HT1080 (cell line): ENCODE measurements around the gene FGG. TPM values are rescaled to one million over a fixed set of nuclear protein-coding genes. Genes with fewer than 3 reads are reported as not detected.
A peak's percentile ranks its signal among the peaks of the same experiment; 100 is the strongest.

Experiments
- DNase-seq: peaks from one replicate; pipeline ENCODE4 v3.0.0-alpha.2; 2015; ENCODE audit warnings: low read depth
- total RNA-seq: library from RNA; depleted of rRNA; stranded (reverse); fragments of >200 nt; shearing (Covaris generic); gene quantifications from 2 replicates; pipeline ENCODE4 v1.2.3, GENCODE V29; 2014

The FGG gene
- total RNA-seq, 1 experiment from 2014 or later: 0.11 TPM

DNA sequence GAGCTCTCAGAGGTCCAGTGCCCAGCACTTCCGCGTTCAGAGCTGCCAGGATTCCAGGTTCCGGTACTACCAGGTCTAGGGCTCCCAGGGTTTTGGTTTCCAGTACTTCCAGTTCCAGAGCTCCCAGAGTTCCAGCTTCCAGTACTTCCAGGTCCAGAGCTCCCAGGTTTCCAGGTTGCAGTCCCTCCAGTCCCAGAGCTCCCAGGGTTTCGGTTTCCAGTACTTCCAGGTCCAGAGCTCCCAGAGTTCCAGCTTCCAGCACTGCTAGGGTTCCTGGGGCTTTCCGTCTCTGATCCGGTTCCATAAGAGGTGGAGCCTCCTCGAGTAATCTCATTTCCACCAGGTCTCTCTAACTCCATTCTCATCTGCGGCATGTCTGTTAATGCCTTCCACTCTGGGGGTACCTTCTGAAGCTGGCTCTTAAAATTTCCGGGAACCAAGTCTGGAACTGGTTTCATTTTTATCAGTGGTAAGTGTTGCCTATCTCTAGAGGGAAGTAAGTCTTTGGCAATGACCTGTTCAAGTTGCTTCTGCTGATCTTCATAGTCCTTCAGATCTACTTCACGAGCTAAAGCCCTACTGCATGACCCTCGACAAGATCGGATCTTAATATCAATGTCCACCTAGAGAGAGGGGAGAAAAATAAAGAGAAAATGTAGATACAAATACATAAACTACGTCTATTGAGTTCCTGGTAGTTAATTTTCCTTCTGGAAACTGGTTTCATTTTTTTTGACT, 26.0 kb downstream of the FGG start:
- DNase-seq: no peak

DNA sequence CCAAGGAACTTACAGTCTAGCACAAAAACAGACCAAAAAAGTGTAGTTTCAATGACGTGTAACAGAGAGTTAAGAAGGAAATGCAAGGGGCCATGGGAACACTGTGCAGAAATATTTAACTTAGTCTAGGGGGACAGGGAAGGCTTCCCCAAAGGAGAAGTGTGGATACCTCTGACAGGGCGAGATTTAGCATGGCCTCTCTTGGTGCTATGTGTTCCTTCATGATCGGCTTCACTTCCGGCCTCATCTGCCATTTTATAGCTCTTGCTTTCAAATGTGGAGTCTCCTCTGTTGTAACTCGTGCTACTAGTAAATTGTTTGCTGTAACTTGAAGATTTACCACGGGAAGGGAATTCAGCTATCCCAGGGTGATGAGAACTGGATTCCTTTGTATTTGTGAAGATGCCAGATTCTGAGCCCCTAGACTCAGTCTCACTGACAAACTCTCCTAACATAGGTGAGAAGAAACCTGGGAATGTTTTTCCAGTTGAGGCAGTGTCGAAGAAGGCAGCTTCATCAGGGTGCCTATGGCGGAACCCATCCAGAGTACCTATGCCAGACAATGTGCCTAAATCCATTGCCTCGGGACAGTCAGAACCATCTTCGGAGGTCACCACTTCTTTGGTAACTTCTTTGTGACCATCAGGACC, 27.0 kb downstream of the FGG start:
- no peak for DNase-seq

DNA sequence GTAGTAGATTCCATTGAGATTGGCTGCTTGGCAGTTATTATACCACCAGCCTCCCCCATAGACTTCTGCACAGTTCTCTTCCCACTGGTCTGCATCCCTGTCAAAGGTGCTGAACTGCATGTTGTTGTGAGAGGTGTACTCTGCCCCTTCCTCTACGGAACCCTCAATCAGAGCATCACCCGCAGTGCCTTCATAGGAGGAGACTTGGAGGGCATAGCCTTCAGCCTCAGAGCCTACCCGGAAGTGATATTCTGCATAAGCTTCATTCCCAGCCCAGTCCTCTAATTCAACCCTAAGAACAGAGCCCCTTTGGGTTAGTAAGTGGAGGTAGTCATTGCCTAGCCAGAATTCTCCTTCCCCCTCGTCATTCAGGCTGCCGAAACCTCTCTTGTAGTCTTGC, 28.2 kb downstream of the FGG start:
- no peak for DNase-seq

DNA sequence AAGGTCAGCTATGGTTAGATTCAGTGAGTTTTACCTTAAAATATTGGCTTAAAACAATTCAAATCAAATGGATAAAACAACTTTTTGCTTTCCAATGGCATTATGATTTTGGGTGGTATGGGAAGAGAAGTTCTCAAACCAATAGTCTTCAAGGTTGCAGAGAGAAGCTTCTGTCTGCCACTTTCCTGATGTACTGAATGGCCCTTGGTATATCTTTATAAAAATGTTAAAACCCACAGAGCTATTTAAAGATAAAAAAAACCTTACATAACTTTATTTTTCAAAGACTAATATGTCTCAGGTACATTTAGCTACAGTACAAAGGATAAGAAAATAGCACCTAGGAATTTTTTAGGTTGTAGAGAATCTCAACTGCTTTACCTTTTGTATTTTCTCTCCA, 28.8 kb downstream of the FGG start:
- no peak for DNase-seq

DNA sequence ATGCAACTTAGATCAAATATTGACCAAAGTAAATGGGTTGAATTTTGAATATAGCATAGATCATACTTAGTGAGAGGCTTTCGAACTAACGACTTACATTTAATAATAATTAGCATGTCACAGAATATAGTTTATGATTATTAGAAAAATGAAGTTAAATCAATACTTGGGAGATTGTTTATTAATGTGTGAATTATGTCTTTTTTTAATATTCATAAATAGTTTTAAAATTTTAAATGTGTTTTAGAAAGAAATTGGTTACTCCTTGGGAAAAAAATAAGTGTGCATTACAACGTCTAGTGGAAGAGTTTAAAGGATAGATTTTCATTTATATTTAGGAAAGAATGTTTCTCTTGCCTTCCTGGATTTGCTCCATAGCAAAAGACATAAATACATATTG, 29.2 kb downstream of the FGG start:
- no peak for DNase-seq

DNA sequence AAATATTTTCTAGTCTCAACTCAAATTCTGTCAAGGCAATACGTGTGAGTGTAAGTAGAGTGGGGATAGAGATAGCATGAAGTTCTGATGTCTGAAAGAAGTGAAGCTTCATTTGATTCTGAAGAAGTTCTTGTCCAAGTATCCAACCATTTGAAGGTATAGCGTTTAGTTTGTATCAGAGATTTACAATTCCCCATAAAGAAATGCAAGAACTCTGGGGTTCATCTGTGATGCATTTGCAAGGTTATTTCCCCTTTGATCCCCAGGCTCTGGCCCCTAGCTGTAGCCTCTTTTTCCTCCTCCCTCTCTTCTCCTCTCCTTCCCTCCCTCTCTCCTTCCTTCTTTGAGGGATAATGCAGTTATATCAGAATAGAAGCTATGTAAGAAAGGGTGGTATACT, 29.7 kb downstream of the FGG start:
- no peak for DNase-seq

DNA sequence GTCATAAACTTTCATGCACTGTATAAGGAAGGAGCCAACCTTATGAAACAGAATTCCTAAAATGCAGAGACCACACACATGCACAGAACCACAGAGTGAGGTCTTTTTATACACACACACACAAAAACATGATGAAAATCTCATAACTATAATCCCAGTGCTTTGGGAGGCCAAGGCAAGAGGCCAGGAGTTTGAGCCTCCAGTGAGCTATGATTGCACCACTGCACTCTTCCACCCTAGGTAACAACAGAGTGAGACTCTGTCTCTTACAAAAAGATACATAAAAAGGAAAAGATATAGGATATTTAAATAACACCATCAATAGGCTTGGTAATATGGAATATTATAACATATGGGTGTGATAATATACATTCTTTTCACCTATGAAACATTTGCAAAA, 32.5 kb downstream of the FGG start:
- DNase-seq: no peak

DNA sequence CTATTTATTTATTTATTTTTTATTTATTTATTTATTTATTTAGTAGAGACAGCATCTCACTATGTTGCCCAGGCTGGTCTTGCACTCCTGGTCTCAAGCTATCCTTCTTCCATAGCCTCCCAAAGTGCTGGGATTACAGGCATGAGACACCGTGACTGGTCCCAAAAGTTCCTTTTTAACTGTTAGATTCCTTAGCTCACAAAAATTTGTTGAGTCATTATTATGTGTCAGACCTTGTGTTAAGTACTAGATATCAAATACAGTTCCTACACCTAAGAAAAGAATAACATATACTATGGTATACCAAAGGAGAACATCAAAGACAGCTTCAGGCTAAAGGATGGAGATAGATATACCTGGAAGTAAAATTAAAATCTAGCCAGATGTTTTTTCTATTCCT, 33.5 kb downstream of the FGG start:
- peak; percentile 35 for DNase-seq

DNA sequence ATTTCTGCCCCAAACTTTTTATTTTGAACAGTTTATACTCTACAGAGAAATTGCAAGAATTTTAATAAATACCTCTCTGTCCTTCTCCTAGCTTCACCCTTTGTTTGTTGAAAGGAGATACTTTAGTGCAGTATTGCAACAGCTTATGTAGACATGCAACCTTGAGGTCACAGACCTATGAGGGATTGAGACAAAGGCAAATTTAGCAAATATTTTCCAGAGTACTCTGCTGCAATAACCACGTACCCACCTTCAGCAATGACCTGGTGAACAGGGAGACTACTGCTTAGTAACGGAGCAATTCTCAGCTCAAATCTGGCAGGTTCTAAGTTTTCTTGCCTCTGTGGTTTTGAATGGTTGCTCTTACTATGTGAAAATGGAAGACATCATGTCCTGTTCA, 35.1 kb downstream of the FGG start:
- no peak for DNase-seq

DNA sequence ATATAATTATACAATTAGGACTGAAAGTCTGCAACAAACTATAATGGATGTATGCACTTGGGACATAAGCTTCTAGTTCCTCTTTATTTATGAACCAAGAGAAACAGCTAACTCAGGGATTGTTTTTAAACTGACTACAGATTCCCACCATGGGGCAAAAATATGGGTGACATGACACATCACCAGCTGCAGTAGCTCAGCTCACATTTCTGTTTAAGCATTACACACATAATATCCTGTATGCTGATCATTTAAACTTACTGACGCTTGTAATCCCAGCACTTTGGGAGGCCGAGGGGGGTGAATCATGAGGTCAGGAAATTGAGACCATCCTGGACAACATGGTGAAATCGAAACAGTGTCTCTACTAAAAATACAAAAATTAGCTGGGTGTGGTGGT, 38.1 kb downstream of the FGG start:
- peak; percentile 46 for DNase-seq

DNA sequence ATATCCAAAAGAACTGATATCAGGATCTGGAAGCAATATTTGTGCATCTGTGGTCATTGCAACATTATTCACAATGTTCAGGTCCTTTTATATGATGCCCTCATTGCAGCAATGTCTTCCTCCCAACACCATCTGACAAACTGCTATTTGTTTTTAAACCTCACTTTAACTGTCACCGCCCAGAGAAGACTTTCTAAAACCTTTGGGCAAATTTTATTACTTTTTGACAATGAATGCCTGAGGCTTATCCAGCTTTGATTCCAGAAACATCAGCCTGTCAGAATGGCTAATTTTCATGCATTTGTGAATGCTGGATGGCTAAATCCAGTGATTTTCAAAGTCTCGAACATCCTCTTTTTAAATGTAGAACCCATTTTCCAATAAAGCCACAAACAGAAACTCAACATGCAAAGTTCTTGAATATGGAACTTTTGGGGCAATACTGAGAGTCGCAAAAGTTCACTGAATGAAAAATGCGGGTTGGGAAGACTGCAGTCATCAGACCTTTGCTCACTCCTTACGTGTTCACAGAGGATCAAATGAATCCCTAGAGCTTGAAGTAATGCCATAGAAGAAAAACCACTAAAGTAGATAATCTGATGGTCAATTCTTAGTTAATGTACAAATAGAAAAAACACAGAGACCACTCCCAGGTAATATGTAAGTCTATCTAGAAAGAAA, 39.1 kb downstream of the FGG start:
- no peak for DNase-seq

DNA sequence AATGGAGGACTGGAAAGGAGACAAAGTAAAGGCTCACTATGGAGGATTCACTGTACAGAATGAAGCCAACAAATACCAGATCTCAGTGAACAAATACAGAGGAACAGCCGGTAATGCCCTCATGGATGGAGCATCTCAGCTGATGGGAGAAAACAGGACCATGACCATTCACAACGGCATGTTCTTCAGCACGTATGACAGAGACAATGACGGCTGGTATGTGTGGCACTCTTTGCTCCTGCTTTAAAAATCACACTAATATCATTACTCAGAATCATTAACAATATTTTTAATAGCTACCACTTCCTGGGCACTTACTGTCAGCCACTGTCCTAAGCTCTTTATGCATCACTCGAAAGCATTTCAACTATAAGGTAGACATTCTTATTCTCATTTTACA, 42.9 kb downstream of the FGG start:
- no peak for DNase-seq

DNA sequence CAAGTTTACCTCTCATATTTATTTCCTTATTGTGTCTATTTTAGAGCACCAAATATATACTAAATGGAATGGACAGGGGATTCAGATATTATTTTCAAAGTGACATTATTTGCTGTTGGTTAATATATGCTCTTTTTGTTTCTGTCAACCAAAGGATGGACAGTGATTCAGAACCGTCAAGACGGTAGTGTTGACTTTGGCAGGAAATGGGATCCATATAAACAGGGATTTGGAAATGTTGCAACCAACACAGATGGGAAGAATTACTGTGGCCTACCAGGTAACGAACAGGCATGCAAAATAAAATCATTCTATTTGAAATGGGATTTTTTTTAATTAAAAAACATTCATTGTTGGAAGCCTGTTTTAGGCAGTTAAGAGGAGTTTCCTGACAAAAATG, 43.4 kb downstream of the FGG start:
- peak; percentile 7 for DNase-seq

DNA sequence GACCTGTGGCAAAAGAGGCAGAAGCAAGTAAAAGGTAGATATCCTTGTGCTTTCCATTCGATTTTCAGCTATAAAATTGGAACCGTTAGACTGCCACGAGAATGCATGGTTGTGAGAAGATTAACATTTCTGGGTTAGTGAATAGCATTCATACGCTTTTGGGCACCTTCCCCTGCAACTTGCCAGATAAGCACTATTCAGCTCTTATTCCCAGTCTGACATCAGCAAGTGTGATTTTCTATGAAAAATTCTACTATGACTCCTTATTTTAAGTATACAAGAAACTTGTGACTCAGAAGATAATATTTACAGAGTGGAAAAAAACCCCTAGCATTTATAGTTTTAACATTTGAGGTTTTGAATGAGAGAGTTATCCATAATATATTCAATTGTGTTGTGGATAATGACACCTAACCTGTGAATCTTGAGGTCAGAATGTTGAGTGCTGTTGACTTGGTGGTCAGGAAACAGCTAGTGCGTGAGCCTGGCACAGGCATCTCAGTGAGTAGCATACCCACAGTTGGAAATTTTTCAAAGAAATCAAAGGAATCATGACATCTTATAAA, 45.7 kb downstream of the FGG start:
- peak; percentile 51 for DNase-seq

DNA sequence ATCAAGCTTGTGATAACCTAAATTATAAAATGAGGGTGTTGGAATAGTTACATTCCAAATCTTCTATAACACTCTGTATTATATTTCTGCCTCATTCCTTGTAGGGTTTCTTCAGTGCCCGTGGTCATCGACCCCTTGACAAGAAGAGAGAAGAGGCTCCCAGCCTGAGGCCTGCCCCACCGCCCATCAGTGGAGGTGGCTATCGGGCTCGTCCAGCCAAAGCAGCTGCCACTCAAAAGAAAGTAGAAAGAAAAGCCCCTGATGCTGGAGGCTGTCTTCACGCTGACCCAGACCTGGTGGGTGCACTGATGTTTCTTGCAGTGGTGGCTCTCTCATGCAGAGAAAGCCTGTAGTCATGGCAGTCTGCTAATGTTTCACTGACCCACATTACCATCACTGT, 46.8 kb downstream of the FGG start:
- no peak for DNase-seq

DNA sequence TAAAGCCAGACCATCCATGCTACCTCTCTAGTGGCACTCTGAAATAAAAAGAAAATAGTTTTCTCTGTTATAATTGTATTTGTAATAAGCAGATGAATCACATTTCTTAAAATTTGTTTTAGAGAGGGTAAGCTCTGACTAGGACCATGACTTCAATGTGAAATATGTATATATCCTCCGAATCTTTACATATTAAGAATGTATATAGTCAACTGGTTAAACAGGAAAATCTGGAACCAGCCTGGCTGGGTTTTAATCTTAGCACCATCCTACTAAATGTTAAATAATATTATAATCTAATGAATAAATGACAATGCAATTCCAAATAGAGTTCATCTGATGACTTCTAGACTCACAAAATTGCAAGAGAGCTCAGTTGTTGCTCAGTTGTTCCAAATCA, 48.1 kb downstream of the FGG start:
- DNase-seq: no peak

DNA sequence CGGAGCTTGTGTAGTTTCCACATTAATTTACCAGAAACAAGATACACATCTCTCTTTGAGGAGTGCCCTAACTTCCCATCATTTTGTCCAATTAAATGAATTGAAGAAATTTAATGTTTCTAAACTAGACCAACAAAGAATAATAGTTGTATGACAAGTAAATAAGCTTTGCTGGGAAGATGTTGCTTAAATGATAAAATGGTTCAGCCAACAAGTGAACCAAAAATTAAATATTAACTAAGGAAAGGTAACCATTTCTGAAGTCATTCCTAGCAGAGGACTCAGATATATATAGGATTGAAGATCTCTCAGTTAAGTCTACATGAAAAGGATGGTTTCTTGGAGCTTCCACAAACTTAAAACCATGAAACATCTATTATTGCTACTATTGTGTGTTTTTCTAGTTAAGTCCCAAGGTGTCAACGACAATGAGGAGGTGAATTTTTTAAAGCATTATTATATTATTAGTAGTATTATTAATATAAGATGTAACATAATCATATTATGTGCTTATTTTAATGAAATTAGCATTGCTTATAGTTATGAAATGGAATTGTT, 49.7 kb downstream of the FGG start, which contains the start of gene FGB:
FGB (plus strand) TSS at position 315 of the 558 bp plus-strand sequence; CDS start at position 323, 8 bp downstream.
- DNase-seq: no peak

DNA sequence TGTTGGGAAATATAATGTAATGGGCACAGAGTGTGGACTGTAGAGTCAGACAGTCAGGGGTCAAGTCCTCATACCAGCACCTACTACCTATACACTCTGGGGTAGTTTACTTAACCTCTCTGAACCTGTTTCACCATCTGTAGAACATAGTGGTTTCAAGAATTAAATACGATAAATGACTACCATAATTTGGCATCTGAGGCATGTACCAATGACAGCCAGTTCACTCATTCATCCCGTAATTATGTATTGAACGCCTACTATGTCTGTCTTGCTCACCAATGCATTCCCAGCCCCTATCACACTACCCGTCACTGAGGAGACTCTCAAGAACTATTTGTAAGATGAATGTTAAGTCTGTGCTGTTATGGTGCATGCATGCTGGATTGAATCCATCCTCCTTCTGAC, 51.6 kb downstream of the FGG start:
- peak; percentile 68 for DNase-seq

DNA sequence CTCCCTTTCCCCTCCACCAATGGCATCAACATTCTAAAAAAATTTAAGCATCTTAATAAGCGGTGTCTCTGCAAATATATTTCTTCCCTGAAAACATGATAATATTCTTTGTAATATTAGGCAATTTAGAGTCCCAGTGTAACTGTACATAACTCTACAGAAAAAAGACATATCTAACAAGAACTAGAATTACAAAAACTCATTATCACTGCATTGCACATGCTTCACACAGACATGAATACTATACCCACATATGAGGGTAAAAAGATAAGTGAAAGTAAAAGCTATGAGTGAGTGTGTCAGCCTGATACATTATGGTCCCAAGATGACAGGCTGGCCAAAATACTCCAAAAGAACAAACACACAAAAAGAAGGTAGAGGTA, 52.0 kb downstream of the FGG start:
- DNase-seq: no peak

DNA sequence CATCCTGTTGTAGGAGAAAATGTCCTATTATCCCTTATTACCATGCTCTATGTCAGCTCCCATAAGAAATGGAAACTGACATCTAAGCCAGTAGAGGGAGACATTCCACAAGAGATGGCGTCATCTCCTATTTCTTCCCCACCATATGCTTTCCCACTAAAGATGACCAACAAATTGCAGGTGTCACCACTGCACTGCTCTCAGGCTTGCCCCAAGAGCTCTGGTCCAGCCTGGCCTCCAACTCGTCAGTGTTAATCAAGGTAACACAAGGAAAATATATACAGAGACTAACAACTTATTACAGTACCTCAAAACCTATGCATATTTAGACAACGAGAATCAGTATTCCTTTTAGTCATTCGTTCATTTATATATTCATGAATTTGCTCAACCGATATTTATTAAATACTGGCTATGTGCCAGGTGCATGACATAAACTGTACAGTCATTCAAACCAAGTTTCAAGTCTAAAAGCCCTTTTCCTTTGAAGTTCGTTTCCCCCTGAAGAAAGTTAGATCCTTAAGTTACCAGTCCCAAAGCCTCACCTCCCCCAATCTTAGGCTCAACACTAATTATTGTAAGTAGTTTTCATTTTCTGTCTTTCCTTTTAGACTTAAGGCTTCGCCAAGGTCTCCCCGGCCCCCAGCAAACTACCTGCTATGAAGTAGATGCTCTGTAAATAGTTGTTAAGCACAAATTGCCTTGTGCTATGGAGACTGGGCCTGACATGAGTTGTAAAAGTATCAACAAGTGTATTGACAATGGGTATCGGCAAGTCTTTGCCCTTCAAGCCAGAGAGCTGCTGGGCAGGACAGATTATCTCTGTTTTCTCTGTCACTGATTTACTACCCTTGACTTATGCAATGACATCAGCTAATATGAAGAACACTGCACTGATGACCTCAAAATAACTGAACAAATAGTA, 52.7 kb downstream of the FGG start:
- peak; percentile 72 for DNase-seq

DNA sequence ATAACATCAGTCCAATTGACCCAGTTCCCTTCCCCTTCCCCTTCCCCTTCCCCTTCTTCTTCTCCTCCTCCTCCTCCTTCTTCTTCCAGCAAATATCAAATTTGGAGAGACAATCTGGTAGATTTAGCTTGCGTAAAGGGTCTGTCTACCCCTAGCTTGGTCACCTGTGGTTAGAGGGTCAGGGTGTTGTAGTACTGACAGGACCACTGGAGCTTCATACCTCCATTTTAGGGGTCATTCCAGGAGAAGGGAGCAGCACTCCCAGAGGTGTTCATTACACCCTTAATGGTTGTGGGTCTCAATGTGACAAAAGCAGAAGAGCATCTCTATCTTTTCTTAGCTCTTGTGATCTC, 53.3 kb downstream of the FGG start:
- DNase-seq: no peak
